Fibroblast of pulmonary artery (primary cell): ENCODE results near the gene ZNF14.

Experiments used
- DNase-seq: peaks from one replicate; pipeline ENCODE4 v3.0.0-alpha.2; 2010; ENCODE audit warnings: low read depth
- H3K4me3 ChIP-seq: replicated peaks from 2 replicates; pipeline ENCODE4 v1.5.1; 2011; ENCODE audit warnings: low read depth, mild to moderate bottlenecking, control low read depth, low read length, moderate library complexity
- CTCF ChIP-seq: IDR thresholded peaks from 2 replicates; pipeline ENCODE4 v1.5.1; 2011; ENCODE audit warnings: mild to moderate bottlenecking, control low read depth, low read length, inconsistent platforms; ENCODE audit errors: missing control alignments

The ZNF14 gene

GRCh38 chr19:19758164-19758563 lies 25.3 kb upstream of the ZNF14 start:
- TF ChIP-seq CTCF: no peak
- no peak overlapping the region for H3K4me3 ChIP-seq
- DNase-seq: no peak

DNA sequence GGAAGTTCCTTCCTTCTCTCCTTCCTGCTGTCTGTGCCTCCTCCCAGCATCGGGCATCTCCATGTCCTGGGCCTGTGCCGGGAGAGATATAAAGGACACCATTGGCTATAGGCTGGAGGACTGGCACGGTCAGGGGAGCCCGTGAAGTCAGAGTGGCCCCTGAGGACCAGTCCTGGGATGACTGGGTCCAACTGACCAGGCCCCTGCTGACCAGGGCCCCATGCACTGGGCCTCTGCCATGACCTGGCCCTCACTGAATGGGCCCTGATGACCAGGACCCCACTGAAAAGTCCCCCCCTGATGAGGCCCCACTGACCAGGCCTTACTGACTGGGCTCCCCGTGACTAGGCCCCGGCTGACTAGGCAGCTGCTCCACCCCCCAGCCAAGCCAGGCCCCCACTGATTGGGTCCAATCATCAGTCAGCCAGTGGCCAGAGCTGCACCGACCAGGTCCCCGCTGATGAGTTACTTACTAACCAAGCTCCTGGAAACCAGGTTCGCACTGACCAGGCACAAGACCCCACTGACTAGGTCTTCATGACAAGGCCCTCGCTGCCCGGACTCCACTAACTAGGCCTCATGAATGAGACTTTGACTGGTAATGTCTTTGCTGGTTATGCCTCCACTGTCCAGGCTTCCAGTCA lies 20.0 kb upstream of the ZNF14 start:
- no peak overlapping the region for H3K4me3 ChIP-seq
- no peak for TF ChIP-seq CTCF
- no peak for DNase-seq

GRCh38 chr19:19751846-19752245 lies 18.9 kb upstream of the ZNF14 start:
- no peak overlapping the region for H3K4me3 ChIP-seq
- no peak for DNase-seq
- TF ChIP-seq CTCF: no peak

DNA sequence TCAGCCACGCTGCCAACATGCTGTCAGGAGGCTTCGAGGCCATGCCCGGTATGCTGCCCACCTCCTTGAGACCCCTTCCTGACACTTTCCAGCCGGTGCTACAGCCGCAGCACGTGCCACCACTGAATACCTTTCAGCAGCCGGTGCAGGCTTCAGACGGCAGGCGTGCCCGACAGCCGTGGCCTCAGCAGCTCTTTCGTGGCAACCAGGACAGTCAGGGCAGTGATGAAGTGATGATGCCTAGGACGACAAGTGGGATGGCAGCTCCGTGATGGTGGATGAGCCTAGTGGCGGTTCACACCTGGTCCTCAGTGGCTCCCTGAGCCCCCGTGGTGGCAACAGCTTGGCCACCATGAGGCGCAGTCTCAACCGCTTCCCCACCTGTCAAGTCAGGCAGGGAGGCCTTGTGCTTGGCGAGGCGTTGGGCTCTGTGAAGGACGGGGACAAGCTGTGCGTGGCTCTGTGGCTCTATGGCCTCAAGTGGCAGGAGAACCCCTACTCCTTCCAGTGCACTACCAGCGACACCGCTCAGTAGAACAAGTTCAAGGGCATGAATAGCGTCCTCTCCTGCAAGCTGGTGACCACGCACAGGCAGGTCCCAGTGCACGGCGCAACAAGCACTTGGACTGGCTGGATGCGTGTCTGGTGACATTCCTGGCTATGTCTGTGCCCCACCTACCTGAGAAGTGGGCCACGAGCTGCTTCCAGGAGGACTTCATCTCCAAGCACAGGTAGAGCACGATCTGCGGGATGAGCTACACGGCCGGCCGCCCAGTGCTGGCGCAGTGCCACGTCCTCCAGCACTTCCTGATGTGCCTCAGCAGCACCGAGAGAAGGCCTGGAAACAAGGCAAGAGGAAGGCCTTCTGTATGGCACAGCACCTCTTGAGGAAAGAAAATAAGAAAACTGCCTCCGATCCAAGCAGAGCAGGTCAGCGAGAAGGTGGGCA lies 18.2 kb upstream of the ZNF14 start:
- TF ChIP-seq CTCF: no peak
- no peak overlapping the region for H3K4me3 ChIP-seq
- DNase-seq: no peak

- no peak overlapping the region for H3K4me3 ChIP-seq
- no peak for DNase-seq
- TF ChIP-seq CTCF: no peak
Observed at GRCh38 chr19:19749908-19750841, 17.3 kb upstream of the ZNF14 start.

GRCh38 chr19:19749117-19749907 lies 16.4 kb upstream of the ZNF14 start:
- no peak for DNase-seq
- no peak for TF ChIP-seq CTCF
- H3K4me3 ChIP-seq: no peak overlapping the region
